A673 (cell line): Measurements from ENCODE around the gene NEDD4.

Experiments used
- EZH2 ChIP-seq: fragments of 200-600 bp; sonication (generic); IDR thresholded peaks from 2 replicates; pipeline ENCODE4 v1.6.1; 2017; ENCODE audit warnings: borderline replicate concordance, low read depth, mild to moderate bottlenecking, mixed read lengths, antibody characterized with exemption, low read length; ENCODE audit not compliant: poor library complexity, severe bottlenecking
- TF ChIP-seq, protein P1 (sequence below): fragments of 300-800, 200-600 bp; sonication (generic); conservative IDR thresholded peaks from 2 replicates; pipeline ENCODE4 v1.5.1; 2017; ENCODE audit warnings: low read depth, mild to moderate bottlenecking, antibody characterized with exemption, low read length, moderate library complexity, mixed read lengths

DNA sequence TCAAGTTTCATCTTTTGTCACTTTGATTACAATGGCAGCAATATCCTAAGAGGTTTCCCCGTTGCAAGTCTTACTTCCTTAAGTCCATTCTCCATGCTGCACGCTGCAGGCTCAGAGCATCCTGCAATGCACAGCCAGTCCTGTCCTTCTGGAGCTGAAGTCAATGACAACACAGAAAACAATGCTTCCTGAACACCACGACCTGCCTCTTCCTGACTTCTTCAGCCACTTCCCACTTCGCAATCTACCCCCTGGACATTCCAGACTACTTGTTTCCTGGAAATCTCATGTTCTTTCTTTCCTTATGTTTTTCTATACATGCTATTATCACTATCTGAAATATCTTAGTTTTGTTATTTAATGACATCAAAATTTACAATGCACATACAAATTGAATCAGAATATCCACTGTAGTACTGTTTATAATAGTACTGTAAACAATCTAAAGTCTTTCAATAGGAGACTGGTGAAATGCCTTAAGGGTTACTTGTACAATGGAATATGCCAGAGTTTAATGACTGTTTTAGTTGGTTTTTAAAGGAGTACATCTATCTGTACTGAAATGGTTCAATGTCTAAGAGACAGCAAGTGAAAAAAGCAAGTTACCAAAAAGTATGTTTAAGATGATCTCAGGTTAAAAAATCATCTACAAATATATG lies 136.8 kb downstream of the NEDD4 start:
- TF ChIP-seq, protein P1, sequence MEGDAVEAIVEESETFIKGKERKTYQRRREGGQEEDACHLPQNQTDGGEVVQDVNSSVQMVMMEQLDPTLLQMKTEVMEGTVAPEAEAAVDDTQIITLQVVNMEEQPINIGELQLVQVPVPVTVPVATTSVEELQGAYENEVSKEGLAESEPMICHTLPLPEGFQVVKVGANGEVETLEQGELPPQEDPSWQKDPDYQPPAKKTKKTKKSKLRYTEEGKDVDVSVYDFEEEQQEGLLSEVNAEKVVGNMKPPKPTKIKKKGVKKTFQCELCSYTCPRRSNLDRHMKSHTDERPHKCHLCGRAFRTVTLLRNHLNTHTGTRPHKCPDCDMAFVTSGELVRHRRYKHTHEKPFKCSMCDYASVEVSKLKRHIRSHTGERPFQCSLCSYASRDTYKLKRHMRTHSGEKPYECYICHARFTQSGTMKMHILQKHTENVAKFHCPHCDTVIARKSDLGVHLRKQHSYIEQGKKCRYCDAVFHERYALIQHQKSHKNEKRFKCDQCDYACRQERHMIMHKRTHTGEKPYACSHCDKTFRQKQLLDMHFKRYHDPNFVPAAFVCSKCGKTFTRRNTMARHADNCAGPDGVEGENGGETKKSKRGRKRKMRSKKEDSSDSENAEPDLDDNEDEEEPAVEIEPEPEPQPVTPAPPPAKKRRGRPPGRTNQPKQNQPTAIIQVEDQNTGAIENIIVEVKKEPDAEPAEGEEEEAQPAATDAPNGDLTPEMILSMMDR: no peak
- TF ChIP-seq EZH2: no peak
